MCF 10A (cell line): ENCODE data around the gene TAF1. TPM values are rescaled to one million over a fixed set of nuclear protein-coding genes. Genes with fewer than 3 reads are reported as not detected.

Experiments
- BruUV-seq: library from RNA; stranded (reverse); fragments of 400-500 nt; replicated peaks from 2 replicates; lab custom pipeline; 2021; lab: Mats Ljungman, UMichigan
- CTCF ChIA-PET: fragments of 300-600 bp; sonication (Branson Sonifier 250); formaldehyde crosslinking; extraction: SDS; loops from one replicate; lab custom pipeline; 2021; ENCODE audit warnings: antibody characterized with exemption, inconsistent platforms; lab: Yijun Ruan, JAX
- POLR2A ChIA-PET: fragments of 300-600, 350-650 bp; sonication (Branson Sonifier 250); formaldehyde crosslinking; extraction: SDS; loops from one replicate; lab custom pipeline; 2020; ENCODE audit warnings: antibody characterized with exemption, inconsistent platforms; lab: Yijun Ruan, JAX
- DNase-seq: peaks from one replicate; pipeline ENCODE4 v3.0.0-alpha.2; 2018; ENCODE audit not compliant: unreplicated experiment
- H3K27ac Mint-ChIP-seq: one replicate; pipeline ENCODE4 v1.8.0; 2022; ENCODE audit warnings: mild to moderate bottlenecking, low read depth, mixed read lengths; ENCODE audit not compliant: unreplicated experiment
- H3K27me3 Mint-ChIP-seq: one replicate; pipeline ENCODE4 v1.8.0; 2022; ENCODE audit warnings: mixed read lengths; ENCODE audit not compliant: insufficient read depth, unreplicated experiment
- H3K36me3 Mint-ChIP-seq: one replicate; pipeline ENCODE4 v1.8.0; 2022; ENCODE audit warnings: mild to moderate bottlenecking, moderate library complexity, mixed read lengths; ENCODE audit not compliant: insufficient read depth, unreplicated experiment
- H3K4me1 Mint-ChIP-seq: one replicate; pipeline ENCODE4 v1.8.0; 2022; ENCODE audit warnings: mixed read lengths; ENCODE audit not compliant: insufficient read depth, unreplicated experiment
- H3K4me3 Mint-ChIP-seq: one replicate; pipeline ENCODE4 v1.8.0; 2022; ENCODE audit warnings: mild to moderate bottlenecking, moderate library complexity, mixed read lengths; ENCODE audit not compliant: unreplicated experiment
- H3K9me3 Mint-ChIP-seq: one replicate; pipeline ENCODE4 v1.8.0; 2022; ENCODE audit warnings: mixed read lengths; ENCODE audit not compliant: unreplicated experiment
- CTCF ChIP-seq: fragments of 200-600 bp; IDR thresholded peaks from one replicate; pipeline ENCODE4 v1.8.0; 2022; ENCODE audit warnings: antibody characterized with exemption, mild to moderate bottlenecking; ENCODE audit not compliant: unreplicated experiment
- intact Hi-C: fragments of 100-400 bp; cut with micrococcal nuclease; formaldehyde crosslinking; loops from 2 replicates; pipeline ENCODE4 v1.14.1; 2022
- total RNA-seq: library from RNA; stranded (reverse); gene quantifications from 2 replicates; pipeline ENCODE4 v1.2.3, GENCODE V29; 2022

Gene TAF1
- total RNA-seq, 1 experiment from 2014 or later = 34.9 TPM

GRCh38 chrX:71515038-71515396 lies 148.9 kb downstream of the TAF1 start:
- H3K27me3 Mint-ChIP-seq = peaks cover 22% of the 10 kb centered on the region
- CTCF ChIA-PET = interaction anchor here (0.7 to 1.0 kb wide), 2 partner anchors 30 to 261 kb away, joined by 3 read pairs; partner anchors contain the start of gene ZMYM3

More at GRCh38 chrX:71515038-71515396, 148.9 kb downstream of the TAF1 start:
- peaks cover 6% of the 10 kb centered on the region for H3K4me1 Mint-ChIP-seq
- BruUV-seq = no TSS peak
- TF ChIP-seq CTCF = no peak
- no peaks in the 10 kb centered on the region for H3K36me3 Mint-ChIP-seq
- no peaks in the 10 kb centered on the region for H3K9me3 Mint-ChIP-seq
- POLR2A ChIA-PET = interaction anchor here (1.5 kb wide), 1 partner anchor 19 kb away, joined by 11 read pairs; the partner anchor contains the start of gene OGT
- DNase-seq = no peak
- H3K27ac Mint-ChIP-seq = no peak overlapping the region
- intact Hi-C loops = no loop called here
- no peak overlapping the region for H3K4me3 Mint-ChIP-seq

Other genes starting within 250 kb of the TAF1 start
- gene MED12, start 247.8 kb upstream of the TAF1 start, total RNA-seq = 36.6 and 39.4 TPM in 2 replicates
- 0.42 and 0.44 TPM in 2 replicates for gene NLGN3, start 221.5 kb upstream of the TAF1 start, total RNA-seq
- not detected in 2 replicates for gene GJB1, start 143.1 kb upstream of the TAF1 start, total RNA-seq
- 7.9 and 8.4 TPM in 2 replicates for gene ZMYM3, start 112.2 kb upstream of the TAF1 start, total RNA-seq
- gene NONO, start 82.7 kb upstream of the TAF1 start, total RNA-seq = 255 and 292 TPM in 2 replicates
- gene ITGB1BP2, start 64.6 kb upstream of the TAF1 start, total RNA-seq = 1.4 and 2.6 TPM in 2 replicates
- gene OGT, start 166.7 kb downstream of the TAF1 start, total RNA-seq = 282 and 300 TPM in 2 replicates
- gene GCNA, start 212.1 kb downstream of the TAF1 start, total RNA-seq = 3.4 and 3.8 TPM in 2 replicates